H9 (cell line): ENCODE results near the gene ST6GALNAC2. TPM values are rescaled to one million over a fixed set of nuclear protein-coding genes. Genes with fewer than 3 reads are reported as not detected.

Experiments used
- DNase-seq: peaks from one replicate; pipeline ENCODE4 v3.0.0-alpha.2; 2017
- H2AFZ ChIP-seq: one replicate; pipeline ENCODE4 v1.6.1; 2013; ENCODE audit warnings: mild to moderate bottlenecking, low read length, control low read depth, moderate library complexity
- H2AK5ac ChIP-seq: 2 replicates; pipeline ENCODE4 v1.6.1; 2013; ENCODE audit warnings: low read length, control low read depth, mixed read lengths; ENCODE audit not compliant: insufficient read length
- H2BK120ac ChIP-seq: one replicate; pipeline ENCODE4 v1.6.1; 2013; ENCODE audit warnings: low read depth, mild to moderate bottlenecking, low read length, control low read depth, inconsistent platforms; ENCODE audit not compliant: poor library complexity, severe bottlenecking
- H2BK12ac ChIP-seq: 2 replicates; pipeline ENCODE4 v1.6.1; 2013; ENCODE audit warnings: low read length, control low read depth, mixed read lengths, low read depth; ENCODE audit not compliant: insufficient read length
- H2BK15ac ChIP-seq: 2 replicates; pipeline ENCODE4 v1.6.1; 2013; ENCODE audit warnings: low read depth, low read length, control low read depth
- H2BK20ac ChIP-seq: one replicate; pipeline ENCODE4 v1.6.1; 2013; ENCODE audit warnings: low read depth, mild to moderate bottlenecking, low read length, control low read depth, inconsistent platforms; ENCODE audit not compliant: poor library complexity, severe bottlenecking
- H2BK5ac ChIP-seq: 2 replicates; pipeline ENCODE4 v1.6.1; 2013; ENCODE audit warnings: low read length, control low read depth, mixed read lengths; ENCODE audit not compliant: insufficient read length
- H3K14ac ChIP-seq: 2 replicates; pipeline ENCODE4 v1.6.1; 2013; ENCODE audit warnings: low read length, control low read depth; ENCODE audit not compliant: insufficient read depth
- H3K18ac ChIP-seq: 2 replicates; pipeline ENCODE4 v1.6.1; 2013; ENCODE audit warnings: low read depth, mild to moderate bottlenecking, mixed read lengths, low read length, control low read depth; ENCODE audit not compliant: insufficient read length
- H3K23ac ChIP-seq: 2 replicates; pipeline ENCODE4 v1.6.1; 2013; ENCODE audit warnings: low read length, control low read depth, mixed read lengths, low read depth; ENCODE audit not compliant: insufficient read length
- H3K23me2 ChIP-seq: 2 replicates; pipeline ENCODE4 v1.6.1; 2013; ENCODE audit warnings: low read depth, mild to moderate bottlenecking, mixed read lengths, low read length, control low read depth; ENCODE audit not compliant: insufficient read length, poor library complexity, severe bottlenecking
- H3K27ac ChIP-seq: 2 replicates; pipeline ENCODE4 v1.5.1; 2013; ENCODE audit warnings: low read length, control low read depth, mixed read lengths, low read depth; ENCODE audit not compliant: insufficient read length
- H3K27me3 ChIP-seq: 2 replicates; pipeline ENCODE4 v1.6.1; 2013; ENCODE audit warnings: low read length, control low read depth, inconsistent platforms; ENCODE audit not compliant: insufficient read depth
- H3K4ac ChIP-seq: 2 replicates; pipeline ENCODE4 v1.6.1; 2013; ENCODE audit warnings: low read depth, mild to moderate bottlenecking, control low read depth, inconsistent platforms, low read length, moderate library complexity
- H3K4me1 ChIP-seq: 2 replicates; pipeline ENCODE4 v1.6.1; 2013; ENCODE audit warnings: low read length, control low read depth, inconsistent platforms; ENCODE audit not compliant: insufficient read depth
- H3K4me2 ChIP-seq: 2 replicates; pipeline ENCODE4 v1.6.1; 2013; ENCODE audit warnings: low read length, control low read depth, mixed read lengths; ENCODE audit not compliant: insufficient read length, insufficient read depth
- H3K56ac ChIP-seq: 2 replicates; pipeline ENCODE4 v1.6.1; 2013; ENCODE audit warnings: low read depth, mild to moderate bottlenecking, mixed read lengths, low read length, control low read depth; ENCODE audit not compliant: insufficient read length
- H3K79me1 ChIP-seq: 2 replicates; pipeline ENCODE4 v1.6.1; 2013; ENCODE audit warnings: low read depth, mild to moderate bottlenecking, moderate library complexity, low read length, control low read depth, inconsistent platforms; ENCODE audit not compliant: insufficient read depth, poor library complexity, severe bottlenecking
- H3K79me2 ChIP-seq: 2 replicates; pipeline ENCODE4 v1.6.1; 2013; ENCODE audit warnings: low read length, control low read depth, inconsistent platforms; ENCODE audit not compliant: insufficient read depth
- H3K9ac ChIP-seq: 2 replicates; pipeline ENCODE4 v1.6.1; 2013; ENCODE audit warnings: low read length, control low read depth, mixed read lengths; ENCODE audit not compliant: insufficient read length; ENCODE audit errors: extremely low read depth
- H3K9me3 ChIP-seq: one replicate; pipeline ENCODE4 v1.6.1; 2013; ENCODE audit warnings: low read depth, low read length, inconsistent platforms; ENCODE audit not compliant: control insufficient read depth
- H3T11ph ChIP-seq: one replicate; pipeline ENCODE4 v1.6.1; 2013; ENCODE audit warnings: mild to moderate bottlenecking, low read length, control low read depth, inconsistent platforms
- H4K20me1 ChIP-seq: one replicate; pipeline ENCODE4 v1.6.1; 2013; ENCODE audit not compliant: control insufficient read depth, insufficient read length, insufficient read depth
- H4K5ac ChIP-seq: 2 replicates; pipeline ENCODE4 v1.6.1; 2013; ENCODE audit warnings: low read depth, mild to moderate bottlenecking, mixed read lengths, low read length, control low read depth; ENCODE audit not compliant: insufficient read length
- H4K8ac ChIP-seq: replicated peaks from 2 replicates; pipeline ENCODE4 v1.6.1; 2013; ENCODE audit warnings: low read length, control low read depth, mixed read lengths, low read depth; ENCODE audit not compliant: insufficient read length
- H4K91ac ChIP-seq: 2 replicates; pipeline ENCODE4 v1.6.1; 2013; ENCODE audit warnings: low read depth, mild to moderate bottlenecking, moderate library complexity, mixed read lengths, low read length, control low read depth; ENCODE audit not compliant: insufficient read length
- H3K27ac Mint-ChIP-seq, 3 experiments: 2 replicates in 2 of 3; 3 replicates in 1 of 3; pipeline ENCODE4 v1.8.0; 2020 to 2021; ENCODE audit warnings: mixed read lengths in 3 of 3, mild to moderate bottlenecking in 1 of 3, moderate library complexity in 1 of 3
- H3K27me3 Mint-ChIP-seq: 2 replicates; pipeline ENCODE4 v1.8.0; 2021; ENCODE audit warnings: low read depth, mild to moderate bottlenecking, moderate library complexity, mixed read lengths
- H3K36me3 Mint-ChIP-seq, 3 experiments: 2 replicates in 2 of 3; 3 replicates in 1 of 3; pipeline ENCODE4 v1.8.0; 2020 to 2021; ENCODE audit warnings: low read depth in 3 of 3, mixed read lengths in 3 of 3; ENCODE audit not compliant: insufficient read depth in 1 of 3
- H3K4me1 Mint-ChIP-seq, 2 experiments: 2 replicates each; pipeline ENCODE4 v1.8.0; 2020; ENCODE audit warnings: mixed read lengths in 2 of 2
- H3K4me3 Mint-ChIP-seq, 2 experiments: 2 replicates in 1 of 2; 3 replicates in 1 of 2; pipeline ENCODE4 v1.8.0; 2020 to 2021; ENCODE audit warnings: mild to moderate bottlenecking in 2 of 2, mixed read lengths in 2 of 2, moderate library complexity in 1 of 2
- H3K9me3 Mint-ChIP-seq, 2 experiments: 2 replicates in 1 of 2; 3 replicates in 1 of 2; pipeline ENCODE4 v1.8.0; 2020; ENCODE audit warnings: mild to moderate bottlenecking in 2 of 2, mixed read lengths in 2 of 2, moderate library complexity in 1 of 2
- CTCF ChIP-seq: fragments of 200-600 bp; sonication (generic); conservative IDR thresholded peaks from 3 replicates; pipeline ENCODE4 v1.8.0; 2021; ENCODE audit warnings: antibody characterized with exemption, mild to moderate bottlenecking
- WGBS: extraction: QIAGEN DNeasy Blood & Tissue Kit; methylation state at CpG from one replicate; pipeline ENCODE4 v1.1.7; 2013; ENCODE audit warnings: missing lambda C conversion rate, low lambda C conversion rate, mixed read lengths; ENCODE audit not compliant: insufficient read length; ENCODE audit errors: extremely low coverage; 5-methylcytosine and 5-hydroxymethylcytosine counted together
- total RNA-seq: library from RNA; stranded (reverse); gene quantifications from 2 replicates; pipeline ENCODE4 v1.2.1, GENCODE V29; 2021

The ST6GALNAC2 gene
- total RNA-seq, 1 experiment from 2014 or later = 0.46 TPM

GRCh38 chr17:76549215-76549518 lies 36.5 kb downstream of the ST6GALNAC2 start:
- Histone ChIP-seq H3K27me3 (no peaks in the 10 kb centered on the region), H3K79me2 (no peaks in the 10 kb centered on the region), H4K8ac (no peak overlapping the region), H3K23ac (no peak overlapping the region), H3K14ac (no peak overlapping the region), H3K4me1 (no peaks in the 10 kb centered on the region; the same call in 1 of the 2 replicates), H2BK120ac (no peak overlapping the region), H4K91ac (no peak overlapping the region), H3K23me2 (no peaks in the 10 kb centered on the region), H2BK12ac (no peak overlapping the region), H3K9ac (no peak overlapping the region), H4K20me1 (no peaks in the 10 kb centered on the region), H3K18ac (no peak overlapping the region), H3K4me2 (no peak overlapping the region), H3K56ac (no peak overlapping the region), H2AK5ac (no peak overlapping the region), H2AFZ (no peak overlapping the region), H2BK5ac (no peak overlapping the region), H3T11ph (no peak overlapping the region), H3K9me3 (no peaks in the 10 kb centered on the region), H4K5ac (no peak overlapping the region), H3K27ac (no peak overlapping the region), H2BK20ac (no peak overlapping the region), H3K79me1 (no peaks in the 10 kb centered on the region), H3K4ac (no peak overlapping the region), H2BK15ac (no peak overlapping the region)
- no peaks in the 10 kb centered on the region; a peak in 1 of 7 replicates for H3K36me3 Mint-ChIP-seq
- H3K27ac Mint-ChIP-seq = no peak overlapping the region
- H3K9me3 Mint-ChIP-seq = no peaks in the 10 kb centered on the region
- no peak for TF ChIP-seq CTCF
- no peak overlapping the region for H3K4me3 Mint-ChIP-seq
- H3K27me3 Mint-ChIP-seq = peaks cover 2% of the 10 kb centered on the region; the same call in 1 of the 2 replicates
- no CpG with 5 or more reads among the region's 9 CpGs for WGBS
- no peak for DNase-seq
- peaks cover 10 to 18% of the 10 kb centered on the region in 2 experiments for H3K4me1 Mint-ChIP-seq
